ENCODE measurements around the gene CMTM3.

CMTM3 gene

GRCh38 chr16:66662445-66663194 is 58.1 kb downstream of the CMTM3 start:
- no peak for DNase-seq (ENCODE audit: low spot score)
